KMS-11 (cell line): Measurements from ENCODE around the gene FGF14.

Source experiments
- H2AFZ ChIP-seq: fragments of 200-600 bp; sonication (generic); 2 replicates; pipeline ENCODE4 v1.6.1; 2016; ENCODE audit warnings: antibody characterized with exemption, mixed run types, low read depth
- H3K27ac ChIP-seq: fragments of 200-600 bp; sonication (generic); 2 replicates; pipeline ENCODE4 v1.6.1; 2016; ENCODE audit warnings: mild to moderate bottlenecking, mixed run types
- H3K27me3 ChIP-seq: fragments of 200-600 bp; sonication (generic); 2 replicates; pipeline ENCODE4 v1.6.1; 2017; ENCODE audit warnings: mild to moderate bottlenecking, low read depth, mixed run types, moderate library complexity; ENCODE audit not compliant: insufficient read depth
- H3K36me3 ChIP-seq: fragments of 200-600 bp; sonication (generic); 2 replicates; pipeline ENCODE4 v1.6.1; 2017; ENCODE audit warnings: mild to moderate bottlenecking, mixed run types; ENCODE audit not compliant: insufficient read depth
- H3K4me1 ChIP-seq: fragments of 200-600 bp; sonication (generic); 2 replicates; pipeline ENCODE4 v1.6.1; 2016; ENCODE audit warnings: mild to moderate bottlenecking, low read depth, mixed run types; ENCODE audit not compliant: poor library complexity, severe bottlenecking
- H3K4me2 ChIP-seq: fragments of 200-600 bp; sonication (generic); 2 replicates; pipeline ENCODE4 v1.7.0; 2016; ENCODE audit warnings: mild to moderate bottlenecking, mixed run types
- H3K4me3 ChIP-seq: fragments of 200-600 bp; sonication (generic); IDR thresholded peaks from 2 replicates; pipeline ENCODE4 v1.6.1; 2017; ENCODE audit warnings: low read depth, low read length, mixed read lengths; ENCODE audit not compliant: insufficient read depth
- H3K79me2 ChIP-seq: fragments of 200-600 bp; sonication (generic); 2 replicates; pipeline ENCODE4 v1.6.1; 2016; ENCODE audit warnings: low read depth, mixed run types; ENCODE audit not compliant: insufficient read depth
- H3K9ac ChIP-seq: fragments of 200-600 bp; sonication (generic); 2 replicates; pipeline ENCODE4 v1.6.1; 2016; ENCODE audit warnings: mild to moderate bottlenecking, mixed run types
- H4K20me1 ChIP-seq: fragments of 200-600 bp; sonication (generic); 2 replicates; pipeline ENCODE4 v1.6.1; 2016; ENCODE audit warnings: mild to moderate bottlenecking, mixed run types; ENCODE audit not compliant: insufficient read depth
- CTCF ChIP-seq: fragments of 200-600 bp; sonication (generic); conservative IDR thresholded peaks from 2 replicates; pipeline ENCODE4 v1.6.1; 2017; ENCODE audit warnings: low read depth, mild to moderate bottlenecking, antibody characterized with exemption, low read length, moderate library complexity, mixed read lengths

FGF14 gene

GRCh38 chr13:102035969-102036368 is 365.9 kb downstream of the FGF14 start:
- Histone ChIP-seq H3K4me2 (no peak overlapping the region), H3K27me3 (no peaks in the 10 kb centered on the region), H3K9ac (no peak overlapping the region), H2AFZ (no peak overlapping the region), H3K79me2 (no peaks in the 10 kb centered on the region), H3K4me1 (no peaks in the 10 kb centered on the region), H4K20me1 (no peaks in the 10 kb centered on the region), H3K36me3 (no peaks in the 10 kb centered on the region), H3K4me3 (no peak overlapping the region), H3K27ac (no peak overlapping the region)
- no peak for TF ChIP-seq CTCF

DNA sequence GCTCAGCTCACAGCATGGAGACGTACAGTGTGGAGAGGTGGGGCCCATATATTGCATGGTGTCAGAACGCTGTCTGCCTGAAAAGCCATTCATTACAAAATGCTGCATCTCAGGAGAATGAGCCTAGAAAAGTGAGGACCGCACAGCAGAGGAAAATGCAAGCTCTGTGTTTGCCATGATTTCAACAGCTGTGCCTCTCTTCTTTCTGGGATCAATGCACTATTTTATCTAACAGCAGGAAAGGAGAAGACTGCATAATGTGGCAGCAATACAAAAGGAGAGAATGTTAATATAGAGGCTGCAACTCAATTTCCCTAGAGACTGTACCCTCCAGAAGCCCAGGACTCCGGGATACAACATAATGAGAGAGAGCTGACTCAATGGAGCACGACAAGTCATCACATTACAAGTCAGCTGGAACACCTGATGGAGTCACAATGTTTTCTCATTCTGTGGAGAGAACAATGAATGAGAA is 368.0 kb downstream of the FGF14 start:
- no peak for TF ChIP-seq CTCF

DNA sequence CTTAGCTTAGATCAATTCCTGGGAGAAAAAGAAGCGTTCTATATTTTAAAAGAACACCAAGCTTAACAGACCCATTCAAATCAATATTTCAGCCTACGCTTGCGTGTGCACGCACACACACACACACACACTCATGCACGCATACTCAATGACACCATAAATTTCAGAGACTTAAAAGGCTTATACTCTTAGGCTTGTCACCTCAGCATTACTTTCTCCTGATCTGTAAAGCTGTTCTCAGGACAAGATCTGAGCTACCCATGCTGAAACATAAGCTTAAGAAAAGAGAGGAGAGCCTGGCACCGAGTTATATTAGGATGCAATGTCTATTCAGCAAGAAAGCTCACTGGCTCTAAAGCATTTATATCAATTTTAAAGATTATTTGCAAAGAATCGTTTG is 368.5 kb downstream of the FGF14 start:
- H2AFZ ChIP-seq: no peak overlapping the region
- H4K20me1 ChIP-seq: no peaks in the 10 kb centered on the region
- no peaks in the 10 kb centered on the region for H3K27me3 ChIP-seq
- H3K9ac ChIP-seq: no peak overlapping the region
- H3K27ac ChIP-seq: no peak overlapping the region
- H3K4me2 ChIP-seq: no peak overlapping the region
- no peak for TF ChIP-seq CTCF
- H3K36me3 ChIP-seq: no peaks in the 10 kb centered on the region
- H3K4me1 ChIP-seq: no peaks in the 10 kb centered on the region
- H3K79me2 ChIP-seq: no peaks in the 10 kb centered on the region
- no peak overlapping the region for H3K4me3 ChIP-seq

More for the DNA sequence above, 368.0 kb downstream of the FGF14 start:
- Histone ChIP-seq H2AFZ (no peak overlapping the region), H3K36me3 (no peaks in the 10 kb centered on the region), H3K4me2 (no peak overlapping the region), H3K4me3 (no peak overlapping the region), H3K79me2 (no peaks in the 10 kb centered on the region), H3K27ac (no peak overlapping the region), H3K9ac (no peak overlapping the region), H4K20me1 (no peaks in the 10 kb centered on the region), H3K4me1 (no peaks in the 10 kb centered on the region), H3K27me3 (no peaks in the 10 kb centered on the region)

GRCh38 chr13:102028868-102029267 is 373.0 kb downstream of the FGF14 start:
- Histone ChIP-seq H2AFZ (no peak overlapping the region), H4K20me1 (no peaks in the 10 kb centered on the region), H3K9ac (no peak overlapping the region), H3K4me2 (no peak overlapping the region), H3K36me3 (no peaks in the 10 kb centered on the region), H3K27me3 (no peaks in the 10 kb centered on the region), H3K27ac (no peak overlapping the region), H3K4me1 (no peaks in the 10 kb centered on the region), H3K4me3 (no peak overlapping the region), H3K79me2 (no peaks in the 10 kb centered on the region)
- no peak for TF ChIP-seq CTCF

DNA sequence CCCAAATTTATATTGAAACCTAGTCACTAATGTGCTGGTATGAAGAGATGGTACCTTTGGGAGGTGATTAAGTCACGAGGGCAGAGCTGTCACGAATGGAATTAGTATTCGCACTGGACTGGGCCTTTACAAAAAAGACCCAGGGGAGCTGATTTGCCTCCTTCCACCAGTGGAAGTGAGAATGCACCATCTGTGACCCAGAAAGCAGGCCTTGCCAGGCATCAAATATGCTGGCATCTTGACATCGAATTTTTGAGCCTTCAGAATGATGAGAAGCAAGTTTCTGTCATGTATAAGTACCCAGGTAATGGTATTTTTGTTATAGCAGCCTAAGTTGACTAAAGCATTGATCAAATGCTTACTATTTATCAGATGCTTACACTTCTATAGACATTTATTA is 373.6 kb downstream of the FGF14 start:
- Histone ChIP-seq H2AFZ (no peak overlapping the region), H3K4me1 (no peaks in the 10 kb centered on the region), H3K27ac (no peak overlapping the region), H3K79me2 (no peaks in the 10 kb centered on the region), H3K4me3 (no peak overlapping the region), H3K9ac (no peak overlapping the region), H4K20me1 (no peaks in the 10 kb centered on the region), H3K36me3 (no peaks in the 10 kb centered on the region), H3K4me2 (no peak overlapping the region), H3K27me3 (no peaks in the 10 kb centered on the region)
- no peak for TF ChIP-seq CTCF
